OCI-LY7 (cell line): ENCODE data around the gene SOS1.

Experiments used
- CTCF ChIP-seq: fragments of 200-600 bp; sonication (generic); conservative IDR thresholded peaks from 2 replicates; pipeline ENCODE4 v1.5.1; 2014; ENCODE audit warnings: mild to moderate bottlenecking, antibody characterized with exemption, low read length, moderate library complexity, mixed read lengths
- EZH2phosphoT487 ChIP-seq: fragments of 200-600 bp; sonication (generic); IDR thresholded peaks from 2 replicates; pipeline ENCODE4 v1.6.1; 2018; ENCODE audit warnings: low read depth, borderline replicate concordance, mild to moderate bottlenecking, mixed run types, antibody characterized with exemption, low read length, moderate library complexity, mixed read lengths

DNA sequence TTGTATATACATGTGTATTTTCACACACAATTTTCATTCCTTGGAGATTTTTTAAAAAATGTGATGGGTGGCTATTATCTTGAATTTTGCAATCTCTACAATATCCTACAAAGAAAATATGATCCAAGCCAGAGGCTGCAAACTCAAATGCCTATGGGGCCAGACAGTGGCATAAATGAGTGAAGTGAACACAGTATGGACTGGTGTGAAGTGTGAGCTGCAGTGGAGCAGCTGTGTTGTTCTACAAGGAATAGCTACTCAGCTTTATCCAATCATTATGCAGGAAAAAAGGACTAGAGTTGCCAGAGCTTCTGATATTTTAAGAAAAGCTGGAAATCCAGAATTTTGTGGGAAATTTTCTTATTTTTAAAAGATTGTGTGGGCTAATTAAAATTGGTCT is 169.1 kb downstream of the SOS1 start:
- TF ChIP-seq CTCF (no peak), EZH2phosphoT487 (no peak)
